GM18870 (cell line): ENCODE results near the gene DSG2.

Experiments used
- ATAC-seq: cut with Tn5 transposase; IDR thresholded peaks from one replicate; pipeline ENCODE4 v1.9.1; 2021; ENCODE audit warnings: moderate library complexity; ENCODE audit not compliant: unreplicated experiment

Gene DSG2

DNA sequence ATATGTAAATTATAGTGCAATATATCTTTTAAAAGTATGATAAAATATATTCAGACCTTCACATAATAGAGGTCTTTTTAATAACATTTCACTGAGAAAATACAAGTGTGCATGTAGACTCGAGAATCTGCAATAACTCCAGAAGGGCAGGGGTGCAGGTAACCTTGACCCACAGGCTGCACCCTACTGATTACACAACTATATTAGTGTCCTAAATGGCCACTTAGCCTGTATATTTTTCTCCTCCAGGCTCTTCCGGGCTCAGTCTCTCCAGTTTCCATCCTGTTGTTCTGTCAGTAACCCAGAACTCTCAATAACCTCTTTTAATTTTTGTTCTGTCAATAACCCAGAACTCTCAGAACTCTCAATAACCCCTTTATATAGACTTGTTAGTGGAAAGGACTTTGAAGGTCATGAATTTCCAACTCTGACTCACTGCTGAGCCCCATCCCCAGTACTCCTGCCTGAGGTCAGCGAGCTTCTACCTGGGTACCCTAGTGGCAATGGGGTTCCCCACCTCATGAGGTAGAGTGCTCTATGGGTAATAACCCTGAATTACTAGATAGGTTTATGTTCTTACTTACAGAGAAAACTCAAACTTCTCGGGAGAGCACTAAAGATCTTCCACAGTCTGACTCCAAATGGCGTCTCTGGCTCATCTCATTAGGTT, 85.3 kb downstream of the DSG2 start:
- no peak for ATAC-seq

DNA sequence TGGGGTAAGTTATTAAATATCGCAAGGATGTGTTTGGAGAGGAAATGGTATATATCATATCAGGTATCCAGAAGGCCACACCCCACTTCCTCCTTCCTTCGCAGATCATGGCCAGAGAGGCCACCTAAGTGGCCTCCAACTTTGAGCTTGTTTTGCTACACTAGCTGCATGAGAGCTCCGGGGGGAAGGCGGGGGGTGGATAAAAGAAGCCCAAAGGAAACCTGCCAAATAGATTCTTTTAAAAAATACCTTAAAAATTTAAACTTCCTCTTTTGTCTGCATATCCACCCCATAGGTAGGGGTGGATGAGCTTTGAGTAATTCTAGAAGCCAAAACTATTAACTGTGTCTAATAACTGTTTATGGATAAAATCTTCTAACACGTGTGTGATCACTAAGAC, 88.0 kb downstream of the DSG2 start:
- no peak for ATAC-seq

DNA sequence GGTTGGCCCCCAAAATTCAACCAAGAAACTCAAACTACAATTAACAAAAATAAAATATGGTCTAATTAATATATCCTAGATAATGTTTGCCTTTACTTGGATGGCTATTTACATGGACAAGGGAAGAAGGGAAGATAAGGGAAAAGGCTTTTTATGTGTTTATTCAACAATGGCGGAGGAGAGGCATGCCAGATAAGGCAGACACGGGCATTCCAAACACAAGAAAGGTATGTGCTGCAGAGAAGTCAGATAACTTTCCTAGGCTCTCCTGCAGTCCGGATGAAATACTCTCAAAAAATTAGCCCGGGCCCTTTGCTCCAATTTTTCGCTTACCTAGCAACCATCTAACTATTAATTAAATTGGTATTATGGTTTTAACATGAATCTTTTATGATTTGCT, 88.6 kb downstream of the DSG2 start:
- no peak for ATAC-seq

DNA sequence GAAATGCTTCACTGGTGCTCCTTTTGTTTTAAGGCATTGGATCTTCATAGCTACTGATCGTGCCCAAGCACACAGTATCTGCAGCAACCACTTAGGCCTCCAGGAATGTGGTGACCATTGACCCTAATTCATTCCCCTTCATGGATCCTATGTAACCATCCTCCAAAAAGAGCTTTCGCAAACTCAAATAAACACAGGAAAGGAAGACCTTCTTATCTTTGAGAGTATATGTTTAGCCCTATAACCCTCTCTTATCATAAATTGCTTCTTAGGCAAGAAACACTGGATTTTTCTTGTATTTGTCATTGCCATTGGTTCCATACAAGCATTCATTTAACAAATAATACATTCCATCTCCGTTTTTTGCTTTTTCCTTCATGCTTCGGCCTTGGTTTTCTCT, 89.6 kb downstream of the DSG2 start:
- no peak for ATAC-seq

DNA sequence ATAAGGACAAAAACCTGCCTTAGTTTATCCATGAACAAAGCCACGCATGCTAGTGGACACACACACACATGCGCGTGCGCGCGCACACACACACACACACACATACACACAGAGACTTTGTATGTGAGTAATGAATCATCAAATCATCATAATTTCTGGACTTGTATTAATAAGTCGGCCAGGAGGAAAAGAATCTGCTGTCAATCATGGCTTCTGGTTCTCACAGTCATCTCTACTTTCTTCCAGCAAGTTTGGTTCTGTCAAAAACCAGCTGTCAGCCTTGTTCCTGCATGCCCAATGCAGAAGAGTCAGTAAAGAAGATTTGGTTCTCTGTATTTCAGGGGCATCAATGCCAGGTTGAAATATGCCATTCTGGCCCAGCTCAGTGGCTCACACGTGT, 92.6 kb downstream of the DSG2 start:
- no peak for ATAC-seq

DNA sequence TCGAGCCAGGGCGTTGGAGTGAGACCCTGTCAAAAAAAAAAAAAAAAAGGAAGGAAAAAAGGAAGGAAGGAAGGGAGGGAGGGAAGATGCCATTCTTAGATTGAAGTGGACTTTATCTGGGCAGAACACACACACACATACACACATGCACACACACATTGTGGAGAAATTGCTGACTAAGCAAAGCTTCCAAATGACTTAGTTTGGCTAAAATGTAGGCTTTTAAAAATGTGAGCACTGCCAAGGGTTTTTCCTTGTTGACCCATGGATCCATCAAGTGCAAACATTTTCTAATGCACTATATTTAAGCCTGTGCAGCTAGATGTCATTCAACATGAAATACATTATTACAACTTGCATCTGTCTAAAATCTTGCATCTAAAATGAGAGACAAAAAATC, 93.1 kb downstream of the DSG2 start:
- ATAC-seq: no peak

DNA sequence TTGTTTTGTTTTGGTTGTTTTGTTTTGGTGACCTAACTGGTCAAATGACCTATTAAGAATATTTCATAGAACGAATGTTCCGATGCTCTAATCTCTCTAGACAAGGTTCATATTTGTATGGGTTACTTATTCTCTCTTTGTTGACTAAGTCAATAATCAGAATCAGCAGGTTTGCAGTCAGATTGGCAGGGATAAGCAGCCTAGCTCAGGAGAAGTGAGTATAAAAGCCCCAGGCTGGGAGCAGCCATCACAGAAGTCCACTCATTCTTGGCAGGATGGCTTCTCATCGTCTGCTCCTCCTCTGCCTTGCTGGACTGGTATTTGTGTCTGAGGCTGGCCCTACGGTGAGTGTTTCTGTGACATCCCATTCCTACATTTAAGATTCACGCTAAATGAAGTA, 93.7 kb downstream of the DSG2 start, which contains the start of gene TTR:
Gene TTR (plus strand): TSS at position 250 of the 400 bp plus-strand sequence. CDS start 26 bp downstream, at position 276.
- ATAC-seq: no peak

DNA sequence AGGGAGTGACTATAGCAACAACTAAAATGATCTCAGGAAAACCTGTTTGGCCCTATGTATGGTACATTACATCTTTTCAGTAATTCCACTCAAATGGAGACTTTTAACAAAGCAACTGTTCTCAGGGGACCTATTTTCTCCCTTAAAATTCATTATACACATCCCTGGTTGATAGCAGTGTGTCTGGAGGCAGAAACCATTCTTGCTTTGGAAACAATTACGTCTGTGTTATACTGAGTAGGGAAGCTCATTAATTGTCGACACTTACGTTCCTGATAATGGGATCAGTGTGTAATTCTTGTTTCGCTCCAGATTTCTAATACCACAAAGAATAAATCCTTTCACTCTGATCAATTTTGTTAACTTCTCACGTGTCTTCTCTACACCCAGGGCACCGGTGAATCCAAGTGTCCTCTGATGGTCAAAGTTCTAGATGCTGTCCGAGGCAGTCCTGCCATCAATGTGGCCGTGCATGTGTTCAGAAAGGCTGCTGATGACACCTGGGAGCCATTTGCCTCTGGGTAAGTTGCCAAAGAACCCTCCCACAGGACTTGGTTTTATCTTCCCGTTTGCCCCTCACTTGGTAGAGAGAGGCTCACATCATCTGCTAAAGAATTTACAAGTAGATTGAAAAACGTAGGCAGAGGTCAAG, 94.7 kb downstream of the DSG2 start:
- ATAC-seq: no peak

DNA sequence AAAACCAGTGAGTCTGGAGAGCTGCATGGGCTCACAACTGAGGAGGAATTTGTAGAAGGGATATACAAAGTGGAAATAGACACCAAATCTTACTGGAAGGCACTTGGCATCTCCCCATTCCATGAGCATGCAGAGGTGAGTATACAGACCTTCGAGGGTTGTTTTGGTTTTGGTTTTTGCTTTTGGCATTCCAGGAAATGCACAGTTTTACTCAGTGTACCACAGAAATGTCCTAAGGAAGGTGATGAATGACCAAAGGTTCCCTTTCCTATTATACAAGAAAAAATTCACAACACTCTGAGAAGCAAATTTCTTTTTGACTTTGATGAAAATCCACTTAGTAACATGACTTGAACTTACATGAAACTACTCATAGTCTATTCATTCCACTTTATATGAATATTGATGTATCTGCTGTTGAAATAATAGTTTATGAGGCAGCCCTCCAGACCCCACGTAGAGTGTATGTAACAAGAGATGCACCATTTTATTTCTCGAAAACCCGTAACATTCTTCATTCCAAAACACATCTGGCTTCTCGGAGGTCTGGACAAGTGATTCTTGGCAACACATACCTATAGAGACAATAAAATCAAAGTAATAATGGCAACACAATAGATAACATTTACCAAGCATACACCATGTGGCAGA, 97.3 kb downstream of the DSG2 start:
- ATAC-seq: no peak

DNA sequence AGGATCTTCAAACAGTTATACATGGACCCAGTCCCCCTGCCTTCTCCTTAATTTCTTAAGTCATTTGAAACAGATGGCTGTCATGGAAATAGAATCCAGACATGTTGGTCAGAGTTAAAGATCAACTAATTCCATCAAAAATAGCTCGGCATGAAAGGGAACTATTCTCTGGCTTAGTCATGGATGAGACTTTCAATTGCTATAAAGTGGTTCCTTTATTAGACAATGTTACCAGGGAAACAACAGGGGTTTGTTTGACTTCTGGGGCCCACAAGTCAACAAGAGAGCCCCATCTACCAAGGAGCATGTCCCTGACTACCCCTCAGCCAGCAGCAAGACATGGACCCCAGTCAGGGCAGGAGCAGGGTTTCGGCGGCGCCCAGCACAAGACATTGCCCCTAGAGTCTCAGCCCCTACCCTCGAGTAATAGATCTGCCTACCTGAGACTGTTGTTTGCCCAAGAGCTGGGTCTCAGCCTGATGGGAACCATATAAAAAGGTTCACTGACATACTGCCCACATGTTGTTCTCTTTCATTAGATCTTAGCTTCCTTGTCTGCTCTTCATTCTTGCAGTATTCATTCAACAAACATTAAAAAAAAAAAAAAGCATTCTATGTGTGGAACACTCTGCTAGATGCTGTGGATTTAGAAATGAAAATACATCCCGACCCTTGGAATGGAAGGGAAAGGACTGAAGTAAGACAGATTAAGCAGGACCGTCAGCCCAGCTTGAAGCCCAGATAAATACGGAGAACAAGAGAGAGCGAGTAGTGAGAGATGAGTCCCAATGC, 98.3 kb downstream of the DSG2 start:
- no peak for ATAC-seq

DNA sequence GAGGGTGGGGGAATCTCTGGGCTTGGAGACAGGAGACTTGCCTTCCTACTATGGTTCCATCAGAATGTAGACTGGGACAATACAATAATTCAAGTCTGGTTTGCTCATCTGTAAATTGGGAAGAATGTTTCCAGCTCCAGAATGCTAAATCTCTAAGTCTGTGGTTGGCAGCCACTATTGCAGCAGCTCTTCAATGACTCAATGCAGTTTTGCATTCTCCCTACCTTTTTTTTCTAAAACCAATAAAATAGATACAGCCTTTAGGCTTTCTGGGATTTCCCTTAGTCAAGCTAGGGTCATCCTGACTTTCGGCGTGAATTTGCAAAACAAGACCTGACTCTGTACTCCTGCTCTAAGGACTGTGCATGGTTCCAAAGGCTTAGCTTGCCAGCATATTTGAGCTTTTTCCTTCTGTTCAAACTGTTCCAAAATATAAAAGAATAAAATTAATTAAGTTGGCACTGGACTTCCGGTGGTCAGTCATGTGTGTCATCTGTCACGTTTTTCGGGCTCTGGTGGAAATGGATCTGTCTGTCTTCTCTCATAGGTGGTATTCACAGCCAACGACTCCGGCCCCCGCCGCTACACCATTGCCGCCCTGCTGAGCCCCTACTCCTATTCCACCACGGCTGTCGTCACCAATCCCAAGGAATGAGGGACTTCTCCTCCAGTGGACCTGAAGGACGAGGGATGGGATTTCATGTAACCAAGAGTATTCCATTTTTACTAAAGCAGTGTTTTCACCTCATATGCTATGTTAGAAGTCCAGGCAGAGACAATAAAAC, 100.2 kb downstream of the DSG2 start:
- ATAC-seq: no peak
